Neural cell (in vitro differentiated cells): ENCODE measurements around the gene DNAH1. TPM values are rescaled to one million over a fixed set of nuclear protein-coding genes. Genes with fewer than 3 reads are reported as not detected.

Experiments used
- H2AFZ ChIP-seq: fragments of 200-600, 300-800 bp; sonication (generic), shearing (Covaris generic); 2 replicates; pipeline ENCODE4 v1.6.0; 2014; ENCODE audit warnings: low read depth, mild to moderate bottlenecking, antibody characterized with exemption, low read length, moderate library complexity
- H3F3A ChIP-seq: fragments of 200-600 bp; shearing (Covaris generic); 2 replicates; pipeline ENCODE4 v1.6.1; 2016; ENCODE audit warnings: mild to moderate bottlenecking, moderate library complexity, mixed read lengths, antibody characterized with exemption, low read length; ENCODE audit not compliant: insufficient read depth, poor library complexity, severe bottlenecking
- H3K27ac ChIP-seq: fragments of 200-600, 300-800 bp; sonication (generic), shearing (Covaris generic); 2 replicates; pipeline ENCODE4 v1.5.1; 2014; ENCODE audit warnings: mild to moderate bottlenecking, low read length, moderate library complexity
- H3K27me3 ChIP-seq: fragments of 300-800, 200-600 bp; sonication (generic), shearing (Covaris generic); 2 replicates; pipeline ENCODE4 v1.6.0; 2014; ENCODE audit warnings: mild to moderate bottlenecking, low read depth, low read length, moderate library complexity; ENCODE audit not compliant: insufficient read depth
- H3K36me3 ChIP-seq: fragments of 300-800, 200-600 bp; sonication (generic), shearing (Covaris generic); 2 replicates; pipeline ENCODE4 v1.5.1; 2014; ENCODE audit warnings: mild to moderate bottlenecking, antibody characterized with exemption, low read length, moderate library complexity; ENCODE audit not compliant: insufficient read depth
- H3K4me2 ChIP-seq: fragments of 300-800, 200-600 bp; sonication (generic), shearing (Covaris generic); 2 replicates; pipeline ENCODE4 v1.6.0; 2014; ENCODE audit warnings: mild to moderate bottlenecking, low read length
- H3K4me3 ChIP-seq: fragments of 300-800, 200-600 bp; sonication (generic), shearing (Covaris generic); 2 replicates; pipeline ENCODE4 v1.5.1; 2014; ENCODE audit warnings: mild to moderate bottlenecking, low read length, moderate library complexity
- H3K79me2 ChIP-seq: fragments of 200-600 bp; shearing (Covaris generic); replicated peaks from 2 replicates; pipeline ENCODE4 v1.6.0; 2014; ENCODE audit warnings: mild to moderate bottlenecking, low read length, moderate library complexity; ENCODE audit not compliant: insufficient read depth
- H3K9ac ChIP-seq: fragments of 300-800, 200-600 bp; sonication (generic), shearing (Covaris generic); 2 replicates; pipeline ENCODE4 v1.6.1; 2016; ENCODE audit warnings: mild to moderate bottlenecking, low read length, mixed read lengths
- H3K9me2 ChIP-seq: fragments of 200-600 bp; shearing (Covaris generic); 2 replicates; pipeline ENCODE4 v1.6.1; 2016; ENCODE audit warnings: mild to moderate bottlenecking, low read length, mixed read lengths; ENCODE audit not compliant: insufficient read depth
- H3K9me3 ChIP-seq: fragments of 200-600, 300-800 bp; sonication (generic), shearing (Covaris generic); 2 replicates; pipeline ENCODE4 v1.6.1; 2016; ENCODE audit warnings: mild to moderate bottlenecking, mixed run types, low read length, moderate library complexity, mixed read lengths
- H4K20me1 ChIP-seq: fragments of 200-600 bp; shearing (Covaris generic); 2 replicates; pipeline ENCODE4 v1.6.1; 2016; ENCODE audit warnings: mild to moderate bottlenecking, mixed run types; ENCODE audit not compliant: insufficient read depth
- CTCF ChIP-seq: fragments of 450-650 bp; IDR thresholded peaks from 2 replicates; pipeline ENCODE4 v1.5.1; 2014; ENCODE audit warnings: antibody characterized with exemption, mild to moderate bottlenecking, moderate library complexity; ENCODE audit not compliant: poor library complexity, severe bottlenecking
- EP300 ChIP-seq: fragments of 450-650 bp; conservative IDR thresholded peaks from 2 replicates; pipeline ENCODE4 v1.6.1; 2014; ENCODE audit warnings: antibody characterized with exemption, mild to moderate bottlenecking, moderate library complexity; ENCODE audit not compliant: poor library complexity, severe bottlenecking
- EZH2 ChIP-seq: fragments of 200-600, 300-800 bp; shearing (Covaris generic), sonication (generic); IDR thresholded peaks from 2 replicates; pipeline ENCODE4 v1.6.1; 2014; ENCODE audit warnings: antibody characterized with exemption, low read length, borderline replicate concordance, mild to moderate bottlenecking; ENCODE audit not compliant: insufficient read depth, poor library complexity, severe bottlenecking
- MXI1 ChIP-seq: fragments of 450-650 bp; conservative IDR thresholded peaks from 2 replicates; pipeline ENCODE4 v1.6.1; 2014; ENCODE audit warnings: antibody characterized with exemption, mild to moderate bottlenecking; ENCODE audit not compliant: poor library complexity, severe bottlenecking
- POLR2AphosphoS5 ChIP-seq: IDR thresholded peaks from 2 replicates; pipeline ENCODE4 v1.6.1; 2012
- RAD21 ChIP-seq: fragments of 450-650 bp; conservative IDR thresholded peaks from 2 replicates; pipeline ENCODE4 v1.6.1; 2014; ENCODE audit warnings: antibody characterized with exemption, mild to moderate bottlenecking, moderate library complexity
- REST ChIP-seq: IDR thresholded peaks from 2 replicates; pipeline ENCODE4 v1.6.1; 2012; ENCODE audit warnings: borderline replicate concordance
- SMC3 ChIP-seq: fragments of 450-650 bp; conservative IDR thresholded peaks from 2 replicates; pipeline ENCODE4 v1.6.1; 2014; ENCODE audit warnings: antibody characterized with exemption, mild to moderate bottlenecking, moderate library complexity; ENCODE audit not compliant: poor library complexity
- TAF1 ChIP-seq: IDR thresholded peaks from 2 replicates; pipeline ENCODE4 v1.6.1; 2012; ENCODE audit warnings: low read depth
- polyA plus RNA-seq: library from polyadenylated mRNA; depleted of rRNA; stranded (reverse); fragments of >200 nt; gene quantifications from 2 replicates; pipeline ENCODE4 v1.2.3, GENCODE V29; 2014

DNAH1 gene
- polyA plus RNA-seq, 1 donor from 2014 or later: 5.4 TPM

GRCh38 chr3:52361011-52361410 lies 44.9 kb downstream of the DNAH1 start:
- Histone ChIP-seq H3K27ac (no peak overlapping the region), H2AFZ (no peak overlapping the region), H3K79me2 (no peaks in the 10 kb centered on the region), H3K4me2 (no peak overlapping the region), H3K4me3 (no peak overlapping the region), H3F3A (no peaks in the 10 kb centered on the region), H3K9ac (no peak overlapping the region), H3K27me3 (no peaks in the 10 kb centered on the region), H3K36me3 (no peaks in the 10 kb centered on the region), H3K9me3 (no peaks in the 10 kb centered on the region), H4K20me1 (no peaks in the 10 kb centered on the region), H3K9me2 (no peaks in the 10 kb centered on the region)
- TF ChIP-seq POLR2AphosphoS5: no peak
- TF ChIP-seq SMC3: no peak
- TF ChIP-seq EP300: no peak
- TF ChIP-seq REST: no peak
- no peak for TF ChIP-seq RAD21
- TF ChIP-seq MXI1: no peak
- TF ChIP-seq CTCF: no peak
- no peak for TF ChIP-seq EZH2
- no peak for TF ChIP-seq TAF1

- Histone ChIP-seq H3K9me2 (no peaks in the 10 kb centered on the region), H3K9ac (no peak overlapping the region), H3K79me2 (no peaks in the 10 kb centered on the region), H4K20me1 (no peaks in the 10 kb centered on the region), H3F3A (no peaks in the 10 kb centered on the region), H2AFZ (no peak overlapping the region), H3K27ac (no peak overlapping the region), H3K9me3 (no peaks in the 10 kb centered on the region), H3K36me3 (no peaks in the 10 kb centered on the region), H3K27me3 (no peaks in the 10 kb centered on the region), H3K4me2 (no peak overlapping the region), H3K4me3 (no peak overlapping the region)
- TF ChIP-seq CTCF: no peak
- no peak for TF ChIP-seq EP300
- TF ChIP-seq SMC3: no peak
- no peak for TF ChIP-seq REST
- TF ChIP-seq RAD21: no peak
- TF ChIP-seq MXI1: no peak
- no peak for TF ChIP-seq EZH2
- no peak for TF ChIP-seq TAF1
- TF ChIP-seq POLR2AphosphoS5: no peak
These were observed 45.3 kb downstream of the DNAH1 start for GRCh38 chr3:52361454-52361853.
